ENCODE measurements around the gene ERVK3-1.
A peak's percentile ranks its signal among the peaks of the same experiment; 100 is the strongest.
"Not testable (repeated sequence)": the region's sequence is repeated elsewhere in the genome, so short reads cannot be mapped to it uniquely, and the experiment has no call there.

Gene ERVK3-1, protein sequence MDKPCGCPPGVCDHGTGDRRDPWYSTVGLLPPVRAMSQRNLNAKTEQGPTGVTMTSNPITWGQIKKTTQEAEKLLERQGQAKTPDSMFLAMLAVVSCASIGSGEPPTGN

DNA sequence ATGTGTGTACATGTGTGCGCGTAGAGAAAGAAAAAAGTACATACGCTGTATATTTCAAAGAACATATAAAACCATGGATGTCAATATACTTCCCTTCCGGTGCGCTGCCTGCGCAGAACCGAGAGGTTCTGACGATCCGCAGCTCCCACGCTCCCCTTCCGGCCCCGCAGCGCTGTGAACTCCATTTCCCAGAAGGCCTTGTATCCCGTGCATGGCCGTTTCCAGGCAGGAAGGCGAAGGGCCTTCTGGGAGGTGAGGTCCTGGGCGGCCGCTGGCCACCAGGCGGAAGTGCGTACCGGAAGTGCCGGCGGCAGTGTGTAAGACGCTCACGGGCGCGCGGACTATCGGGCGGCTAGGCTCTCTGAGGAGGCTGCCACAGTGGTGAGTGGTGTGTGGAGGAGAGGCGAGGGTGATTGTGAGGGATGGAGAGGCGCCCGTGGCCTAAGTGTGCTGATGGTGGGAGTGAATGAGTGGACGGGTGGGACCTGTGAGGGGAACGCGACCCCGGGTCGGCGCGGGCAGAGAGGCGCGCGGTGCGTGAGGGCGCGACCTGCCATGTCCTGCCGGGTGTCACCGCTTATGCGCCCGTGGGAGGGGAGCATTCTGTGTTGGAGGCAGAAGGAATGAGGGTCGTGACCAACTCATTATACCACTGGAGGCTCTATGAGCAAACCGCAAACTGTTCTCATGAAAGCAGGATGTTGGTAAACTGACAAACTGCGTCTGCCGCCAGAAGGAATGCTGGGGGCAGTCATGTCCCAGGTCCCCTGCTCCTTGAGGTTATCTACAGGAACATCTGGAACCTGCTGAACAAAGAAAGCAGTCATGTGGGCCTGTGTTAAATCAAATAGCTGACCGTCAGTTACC is at the start of gene ERVK3-1:
ERVK3-1 (plus strand) TSS at position 313 of the 867 bp plus-strand sequence. CDS start 6,792 bp downstream, outside the sequence.
- peak; percentile 98 for DNase-seq

DNA sequence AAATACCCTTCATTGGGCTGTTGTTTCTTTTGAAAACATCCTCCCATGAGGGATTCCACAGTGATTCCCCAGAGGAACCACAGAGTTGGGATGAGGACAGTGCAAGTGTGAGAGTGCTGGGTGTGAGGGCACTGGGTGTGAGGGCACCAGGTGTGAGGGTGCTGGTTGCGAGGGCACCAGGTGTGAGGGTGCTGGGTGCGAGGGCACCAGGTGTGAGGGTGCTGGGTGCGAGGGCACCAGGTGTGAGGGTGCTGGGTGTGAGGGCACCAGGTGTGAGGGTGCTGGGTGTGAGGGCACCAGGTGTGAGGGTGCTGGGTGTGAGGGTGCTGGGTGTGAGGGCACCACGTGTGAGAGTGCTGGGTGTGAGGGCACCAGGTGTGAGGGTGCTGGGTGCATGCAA is 46.9 kb upstream of the ERVK3-1 start:
- not testable (repeated sequence) for DNase-seq

DNA sequence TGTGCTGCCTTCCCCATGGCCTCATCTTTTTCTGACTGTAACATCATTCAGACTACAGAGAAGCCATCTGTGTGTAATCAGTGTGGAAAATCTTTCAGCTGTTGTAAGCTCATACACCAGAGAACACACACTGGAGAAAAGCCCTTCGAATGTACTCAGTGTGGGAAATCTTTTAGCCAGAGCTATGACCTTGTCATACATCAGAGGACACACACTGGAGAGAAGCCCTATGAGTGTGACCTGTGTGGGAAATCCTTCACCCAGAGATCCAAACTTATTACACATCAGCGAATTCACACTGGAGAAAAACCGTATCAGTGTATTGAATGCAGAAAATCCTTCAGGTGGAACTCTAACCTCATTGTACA is 43.6 kb upstream of the ERVK3-1 start:
- DNase-seq = no peak

DNA sequence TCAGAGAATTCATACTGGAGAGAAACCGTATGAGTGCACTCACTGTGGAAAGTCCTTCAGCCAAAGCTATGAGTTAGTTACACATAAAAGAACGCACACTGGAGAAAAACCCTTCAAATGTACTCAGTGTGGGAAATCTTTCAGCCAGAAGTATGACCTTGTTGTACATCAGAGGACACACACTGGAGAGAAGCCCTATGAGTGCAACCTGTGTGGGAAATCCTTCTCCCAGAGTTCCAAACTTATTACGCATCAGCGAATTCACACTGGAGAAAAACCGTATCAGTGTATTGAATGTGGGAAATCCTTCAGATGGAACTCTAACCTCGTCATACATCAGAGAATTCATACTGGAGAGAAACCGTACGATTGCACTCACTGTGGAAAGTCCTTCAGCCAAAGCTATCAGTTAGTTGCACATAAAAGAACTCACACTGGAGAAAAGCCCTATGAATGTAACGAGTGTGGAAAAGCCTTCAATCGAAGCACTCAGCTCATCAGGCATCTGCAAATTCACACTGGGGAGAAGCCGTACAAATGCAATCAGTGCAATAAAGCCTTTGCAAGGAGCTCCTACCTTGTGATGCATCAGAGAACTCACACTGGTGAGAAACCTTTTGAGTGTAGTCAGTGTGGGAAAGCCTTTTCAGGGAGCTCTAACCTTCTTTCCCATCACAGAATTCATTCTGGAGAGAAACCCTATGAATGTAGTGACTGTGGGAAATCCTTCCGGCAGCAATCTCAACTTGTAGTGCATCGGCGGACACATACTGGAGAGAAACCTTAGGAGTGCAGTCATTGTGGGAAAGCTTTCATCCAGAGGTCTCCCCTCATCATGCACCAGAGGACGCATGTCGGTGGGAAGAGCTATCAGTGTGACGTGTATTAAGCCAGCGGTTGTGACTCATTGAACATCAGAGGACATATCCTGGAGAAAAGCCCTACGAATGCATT is 42.9 kb upstream of the ERVK3-1 start:
- peak; percentile 5 for DNase-seq

DNA sequence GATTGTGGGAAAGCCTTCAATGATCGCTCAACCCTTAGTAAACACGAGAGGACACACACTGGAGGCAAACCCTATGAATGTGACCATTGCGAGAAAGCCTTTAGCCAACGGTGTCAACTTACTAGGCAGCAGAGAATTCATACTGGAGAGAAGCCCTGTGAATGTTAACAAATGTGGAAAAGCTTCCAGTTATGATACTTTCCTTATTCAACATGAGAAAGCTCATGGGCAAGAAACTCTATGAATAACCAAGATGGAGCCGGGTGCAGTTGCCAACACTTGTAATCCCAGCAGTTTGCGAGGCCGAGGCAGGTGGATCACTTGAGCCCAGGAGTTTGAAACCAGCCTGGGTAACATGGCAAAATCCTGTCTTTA is 42.3 kb upstream of the ERVK3-1 start:
- no peak for DNase-seq

DNA sequence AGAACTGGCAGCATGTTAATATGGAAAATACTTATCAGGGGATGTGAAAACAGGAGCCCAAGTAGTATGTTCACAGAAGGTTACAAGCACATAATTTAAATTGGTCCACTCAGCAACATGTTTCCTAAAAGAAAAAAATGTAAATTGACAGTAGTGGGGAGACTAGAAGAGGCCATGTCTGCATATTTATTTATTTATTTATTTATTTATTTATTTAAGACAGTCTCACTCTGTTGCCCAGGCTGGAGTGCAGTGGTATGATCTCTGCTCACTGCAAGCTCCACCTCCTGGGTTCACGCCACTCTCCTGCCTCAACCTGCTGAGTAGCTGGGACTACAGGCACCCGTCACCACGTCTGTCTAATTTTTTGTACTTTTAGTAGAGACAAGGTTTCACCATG is 40.1 kb upstream of the ERVK3-1 start:
- no peak for DNase-seq

DNA sequence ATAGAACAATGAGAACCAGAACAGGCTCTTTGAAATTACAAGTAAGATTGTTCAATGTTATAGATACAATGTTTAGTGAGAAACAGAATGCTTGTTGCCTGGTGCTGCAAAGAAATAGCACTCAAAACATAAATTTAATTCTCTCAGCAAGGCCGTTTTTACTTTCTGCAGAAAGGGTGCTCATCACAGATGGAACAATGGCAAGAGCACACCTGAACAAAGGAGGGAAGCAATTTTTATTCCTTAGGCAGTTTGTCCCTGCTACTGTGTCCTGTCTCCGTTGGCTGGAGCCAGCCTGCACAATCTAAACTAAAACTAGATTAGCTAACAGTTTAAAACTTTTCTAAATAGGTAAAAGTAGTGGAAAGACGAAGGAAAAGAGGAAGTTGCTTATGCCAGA is 36.8 kb upstream of the ERVK3-1 start:
- DNase-seq = no peak

DNA sequence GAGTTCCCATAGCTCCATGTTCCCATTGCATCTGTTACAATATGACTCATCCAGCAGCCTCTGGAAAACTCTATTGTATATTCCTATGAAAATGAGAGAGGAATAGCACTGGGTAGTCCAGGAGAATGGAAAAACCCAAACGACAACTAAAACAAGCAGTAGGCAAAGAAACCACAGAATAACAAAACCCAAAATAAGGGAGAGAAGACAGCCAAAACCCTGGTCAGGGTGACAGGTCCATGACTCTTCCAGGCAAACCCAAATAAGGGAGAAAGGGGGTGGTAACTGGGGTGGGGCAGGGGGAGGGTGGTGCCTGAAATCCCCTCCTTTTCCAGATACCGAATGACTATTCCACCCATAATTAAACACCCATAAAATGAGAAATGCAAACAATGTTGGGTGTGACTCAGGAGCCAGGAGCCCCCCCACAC is 30.4 kb upstream of the ERVK3-1 start:
- no peak for DNase-seq

DNA sequence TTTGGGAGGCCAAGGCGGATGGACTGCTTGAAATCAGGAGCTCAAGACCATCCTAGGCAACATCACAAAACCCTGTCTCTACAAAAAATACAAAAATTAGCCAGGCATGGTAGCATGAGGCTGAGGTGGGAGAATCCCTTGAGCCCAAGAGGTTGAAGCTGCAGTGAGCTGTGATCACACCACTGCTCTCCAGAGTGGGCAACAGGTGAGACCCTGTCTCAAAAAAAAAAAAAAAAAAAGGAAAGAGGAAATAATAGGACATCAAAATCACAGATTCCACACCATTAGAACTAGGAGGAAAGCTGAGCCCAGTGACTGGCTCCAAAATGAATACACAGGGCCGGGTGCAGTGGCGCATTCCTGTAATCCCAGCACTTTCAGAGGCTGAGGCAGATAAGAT is 29.6 kb upstream of the ERVK3-1 start:
- DNase-seq = no peak

DNA sequence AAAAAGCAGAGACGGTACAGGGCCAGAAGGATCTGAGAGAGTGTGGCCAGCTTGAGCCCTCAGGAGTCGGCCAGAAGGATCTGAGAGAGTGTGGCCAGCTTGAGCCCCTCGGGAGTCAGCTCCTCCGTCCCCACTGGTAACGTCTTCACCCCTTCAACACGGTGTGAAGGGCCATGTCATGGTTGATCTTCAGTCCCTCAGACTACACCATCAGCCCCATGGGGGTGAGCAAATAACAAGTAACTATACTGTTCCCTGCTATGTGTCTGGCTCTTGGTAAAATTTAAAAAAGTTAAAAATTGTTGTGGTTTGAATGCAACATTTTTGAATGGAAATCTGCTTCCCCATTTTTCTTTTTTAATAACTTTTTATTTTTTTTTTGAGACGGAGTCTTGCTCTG is 28.0 kb upstream of the ERVK3-1 start:
- DNase-seq = no peak

DNA sequence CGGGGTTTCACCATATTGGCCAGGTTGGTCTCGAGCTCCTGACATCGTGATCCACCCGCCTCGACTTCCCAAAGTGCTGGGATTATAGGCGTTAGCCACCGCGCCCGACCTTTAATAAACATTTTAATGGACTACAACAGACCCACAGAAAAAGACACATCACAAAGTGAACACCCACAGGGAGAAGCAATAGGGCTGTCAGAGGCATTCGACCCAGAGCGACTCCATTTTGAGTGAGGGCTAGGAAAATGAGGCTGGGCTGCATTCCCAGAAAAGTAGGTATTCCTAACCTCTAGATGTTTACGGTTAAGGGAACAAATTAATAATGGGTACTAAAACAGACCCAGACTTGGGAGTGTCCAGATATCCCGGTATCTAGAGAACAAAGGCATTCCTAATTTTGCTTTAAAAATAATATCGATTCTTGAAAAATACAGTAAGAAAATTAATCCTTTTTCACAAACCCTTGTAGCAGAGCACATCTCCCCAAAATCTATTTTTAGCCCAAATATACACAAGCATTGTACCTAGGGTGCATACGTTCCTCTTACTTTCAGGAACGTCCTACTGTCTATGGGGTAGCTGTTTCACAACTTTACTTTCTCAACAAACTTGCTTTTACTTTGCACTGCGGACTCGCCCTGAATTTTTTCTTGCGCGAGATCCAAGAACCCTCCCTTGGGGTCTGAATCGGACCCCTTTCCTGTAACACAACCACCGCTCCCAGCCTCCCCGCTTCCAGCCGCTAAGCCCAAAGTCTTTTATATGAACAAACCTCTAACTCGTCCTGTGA is 27.2 kb upstream of the ERVK3-1 start:
- DNase-seq = no peak

DNA sequence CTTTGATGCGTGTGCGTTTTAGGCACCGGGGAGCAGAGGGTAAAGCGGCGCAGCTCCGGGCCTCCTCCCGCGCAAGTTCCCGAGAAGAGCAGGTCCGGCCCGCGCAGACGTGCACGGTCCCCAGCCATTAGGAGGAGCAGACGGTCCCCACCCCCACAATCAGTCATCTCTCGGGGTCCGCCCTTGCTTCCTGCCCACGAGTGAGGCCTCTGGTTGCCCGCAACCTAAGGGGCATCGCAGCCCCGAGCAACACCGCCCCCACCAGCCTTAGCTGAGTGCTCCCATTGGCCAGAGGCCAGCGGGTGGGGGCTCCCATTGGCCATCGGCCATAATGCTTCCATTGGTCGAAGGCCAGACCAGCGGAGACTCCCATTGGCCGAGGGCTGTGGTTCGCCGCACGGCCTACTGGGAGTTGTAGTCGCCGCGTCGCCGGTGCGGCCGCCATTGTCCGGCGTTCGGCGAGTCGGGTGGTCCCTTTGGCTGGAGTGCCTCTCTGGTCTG is 26.6 kb upstream of the ERVK3-1 start, which contains the start of gene ZNF8:
ZNF8 (plus strand) TSS at position 415 of the 501 bp plus-strand sequence. CDS start 127 bp downstream, outside the sequence.
- DNase-seq = peak; percentile 97

DNA sequence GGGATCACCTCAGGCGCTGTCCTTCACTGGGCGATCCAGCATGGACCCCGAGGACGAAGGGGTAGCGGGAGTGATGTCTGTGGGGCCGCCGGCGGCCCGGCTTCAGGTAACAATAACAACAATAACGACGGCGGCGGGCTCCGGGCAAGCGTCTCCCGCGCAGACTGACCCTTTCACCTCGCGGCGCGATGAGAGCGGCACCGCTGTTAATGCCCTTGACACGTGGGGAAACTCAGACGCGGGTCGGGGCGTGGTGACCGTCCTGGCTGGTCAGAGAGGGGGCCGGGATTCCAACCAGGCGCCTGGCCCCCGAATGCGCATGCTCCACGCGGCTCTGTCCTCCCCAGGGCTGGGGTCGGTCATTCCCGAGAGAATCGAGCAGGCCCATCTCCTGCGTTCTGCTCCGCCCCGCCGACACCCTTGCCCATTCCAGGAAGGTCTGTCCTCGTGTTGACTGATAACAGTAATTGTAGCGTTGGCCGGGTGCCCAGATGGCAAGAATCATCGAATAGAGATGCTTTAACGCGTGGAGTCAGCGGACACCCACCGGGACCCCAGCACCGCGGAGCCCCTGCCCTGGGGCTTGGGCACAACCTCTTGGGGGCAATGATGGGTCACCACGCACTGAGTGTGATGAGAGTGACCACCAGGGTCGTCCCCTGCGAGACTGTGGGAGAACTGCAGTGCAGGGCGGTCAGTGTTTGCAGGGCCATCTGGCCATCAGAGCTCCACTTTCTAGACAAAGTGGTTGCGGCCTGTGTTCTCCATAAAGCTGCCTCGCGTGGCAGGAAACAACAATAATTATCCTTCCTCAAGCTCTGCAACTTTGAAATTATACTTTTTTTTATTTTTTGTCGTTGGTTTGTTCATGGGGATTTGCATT is 25.9 kb upstream of the ERVK3-1 start:
- DNase-seq = peak; percentile 48

DNA sequence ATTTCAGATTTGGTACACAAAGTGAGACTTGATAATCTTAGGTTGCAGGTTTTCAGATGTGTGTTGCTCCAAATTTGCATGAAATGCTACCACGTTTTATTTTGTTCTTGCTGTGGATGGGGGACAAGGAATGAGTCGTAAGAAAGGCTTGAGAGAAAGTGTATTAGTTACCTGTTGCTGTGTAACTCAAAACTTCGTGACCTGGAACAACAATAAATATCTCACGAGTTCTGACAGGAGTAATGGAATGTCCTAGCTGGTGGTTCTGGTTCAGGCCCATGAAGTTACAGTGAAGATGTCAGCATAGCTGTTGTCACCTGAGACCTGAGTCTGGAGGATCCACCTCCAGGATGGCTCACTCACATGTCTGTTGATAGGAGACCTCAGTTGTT is 25.3 kb upstream of the ERVK3-1 start:
- DNase-seq = no peak

DNA sequence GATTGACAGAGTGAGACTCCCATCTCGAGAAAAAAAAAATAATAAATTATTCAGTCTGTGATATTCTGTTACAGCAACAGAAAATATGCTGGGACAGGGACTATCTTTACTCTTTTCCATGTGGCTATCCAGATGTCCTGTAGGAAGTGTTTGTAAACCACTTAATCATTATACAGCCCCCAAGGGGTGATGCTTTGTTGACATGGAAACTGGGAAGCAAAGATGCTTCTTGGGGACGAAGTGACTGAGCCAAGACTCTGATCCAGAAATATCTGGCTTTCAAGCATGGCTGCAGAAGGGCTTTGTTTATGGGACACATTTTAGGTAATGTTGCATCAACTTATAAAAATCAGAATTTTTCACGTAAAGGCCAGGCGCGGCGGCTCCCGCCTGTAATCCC is 21.0 kb upstream of the ERVK3-1 start:
- DNase-seq = peak; percentile 4

DNA sequence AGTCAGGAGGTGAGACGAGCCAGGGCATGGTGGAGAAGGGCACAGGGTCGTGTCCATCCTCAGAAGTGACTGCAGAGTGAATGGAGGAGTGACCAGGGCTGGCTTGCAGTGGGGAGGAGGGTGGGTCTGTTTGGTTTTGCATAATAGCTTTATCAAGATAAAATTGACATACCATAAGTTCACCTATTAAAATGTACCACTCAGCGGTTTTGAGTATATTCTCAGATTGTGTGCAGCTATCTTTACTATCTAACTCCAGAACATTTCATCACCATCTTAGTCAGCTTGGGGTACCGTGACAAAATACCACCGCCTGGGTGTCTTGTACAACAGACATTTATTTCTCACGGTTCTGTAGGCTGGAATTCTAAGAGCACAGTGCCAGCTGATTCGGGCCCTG is 13.2 kb upstream of the ERVK3-1 start:
- no peak for DNase-seq

DNA sequence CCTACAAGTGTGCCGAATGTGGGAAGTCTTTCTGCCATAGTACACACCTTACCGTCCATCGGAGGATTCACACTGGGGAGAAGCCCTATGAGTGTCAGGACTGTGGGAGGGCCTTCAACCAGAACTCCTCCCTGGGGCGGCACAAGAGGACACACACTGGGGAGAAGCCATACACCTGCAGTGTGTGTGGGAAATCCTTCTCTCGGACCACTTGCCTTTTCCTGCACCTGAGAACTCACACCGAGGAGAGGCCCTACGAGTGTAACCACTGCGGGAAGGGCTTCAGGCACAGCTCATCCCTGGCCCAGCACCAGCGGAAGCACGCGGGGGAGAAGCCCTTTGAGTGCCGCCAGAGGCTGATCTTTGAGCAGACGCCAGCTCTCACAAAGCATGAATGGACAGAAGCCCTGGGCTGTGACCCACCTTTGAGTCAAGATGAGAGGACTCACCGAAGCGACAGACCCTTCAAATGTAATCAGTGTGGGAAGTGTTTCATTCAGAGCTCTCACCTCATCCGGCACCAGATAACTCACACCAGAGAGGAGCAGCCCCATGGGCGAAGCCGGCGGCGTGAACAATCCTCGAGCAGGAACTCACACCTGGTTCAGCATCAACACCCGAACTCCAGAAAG is 10.3 kb upstream of the ERVK3-1 start:
- no peak for DNase-seq

DNA sequence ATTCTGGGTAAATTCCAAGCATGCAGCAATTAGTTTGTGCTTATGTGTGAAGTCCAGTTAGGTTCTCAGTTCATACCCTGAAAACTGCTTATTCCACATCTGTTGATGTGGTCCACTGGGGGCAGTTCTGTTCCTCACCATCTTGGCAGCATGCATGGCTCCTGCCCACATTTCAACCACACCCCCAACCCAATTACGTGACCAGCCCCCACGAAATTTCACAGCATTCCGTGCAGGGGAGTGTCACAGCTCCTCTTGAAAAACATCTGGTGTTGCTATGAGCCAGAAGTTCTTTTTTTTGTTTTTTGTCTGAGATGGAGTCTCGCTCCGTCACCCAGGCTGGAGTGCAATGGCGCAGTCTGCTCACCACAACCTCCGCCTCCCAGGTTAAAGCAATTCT is 9.1 kb upstream of the ERVK3-1 start:
- no peak for DNase-seq

DNA sequence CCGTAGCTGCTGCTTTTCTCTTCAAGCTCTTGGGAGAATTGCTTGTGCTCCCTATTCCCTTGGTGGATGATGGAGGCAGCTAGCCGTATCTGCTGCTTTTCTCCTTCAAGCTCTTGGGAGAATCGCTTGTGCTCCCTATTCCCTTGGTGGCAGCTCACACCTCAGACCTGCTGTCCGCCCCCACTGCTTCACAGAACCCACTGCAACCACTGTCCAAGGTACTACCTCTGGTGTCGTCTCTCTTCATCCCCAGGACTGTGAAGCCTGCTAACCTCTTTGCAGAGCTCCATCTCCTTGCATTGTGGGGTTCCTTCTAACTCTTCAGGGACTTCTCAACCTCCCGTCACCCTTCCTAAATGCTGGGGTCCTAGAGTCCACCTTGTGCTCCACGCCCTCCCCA is 4.6 kb upstream of the ERVK3-1 start:
- DNase-seq = no peak

DNA sequence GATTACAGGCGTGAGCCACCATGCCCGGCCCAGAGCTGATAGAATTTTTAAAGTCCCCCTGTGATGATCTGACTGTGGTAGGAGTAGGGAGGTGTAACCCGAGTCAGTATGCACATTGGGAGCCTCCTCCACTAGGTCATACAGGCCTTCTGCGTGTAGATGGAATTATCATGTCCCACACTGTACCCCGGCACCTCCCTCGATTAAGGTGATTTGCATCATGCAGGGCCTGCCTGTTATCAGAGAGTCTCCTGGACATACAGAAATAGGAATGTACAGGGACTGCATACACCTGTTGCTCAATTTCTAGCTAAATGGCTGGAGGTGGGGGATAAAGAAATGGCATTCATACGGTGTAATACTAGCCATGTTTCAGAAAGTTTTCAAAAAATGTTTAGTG is 922 bp upstream of the ERVK3-1 start:
- no peak for DNase-seq

DNA sequence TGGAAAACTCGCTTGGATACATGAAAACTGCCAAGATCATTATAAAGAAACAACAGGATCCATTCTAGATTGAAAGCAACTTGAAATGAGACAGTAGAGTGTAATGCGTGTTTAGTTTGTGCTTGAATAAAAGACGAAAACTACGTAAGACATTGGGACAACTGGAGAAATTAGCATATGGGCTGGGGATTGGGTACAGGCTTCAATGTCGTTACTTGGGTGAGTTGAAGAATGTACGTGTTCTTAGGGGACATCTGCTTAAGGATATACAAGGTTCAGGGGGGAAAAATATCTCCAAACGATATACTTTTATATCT is 471 bp upstream of the ERVK3-1 start:
- DNase-seq = no peak

All from NCI-H2171 treated with DMSO at 0.1 percent for 48 hours (cell line).